Panc1 (cell line): ENCODE data around the gene SOBP.

Experiments
- CTCF ChIP-seq: fragments of 450-650 bp; IDR thresholded peaks from 2 replicates; pipeline ENCODE4 v1.5.1; 2017; ENCODE audit warnings: mild to moderate bottlenecking
- POLR2AphosphoS5 ChIP-seq: IDR thresholded peaks from 2 replicates; pipeline ENCODE4 v1.6.1; 2012; ENCODE audit warnings: mild to moderate bottlenecking, low read depth, low read length, moderate library complexity
- REST ChIP-seq, 2 experiments: IDR thresholded peaks; 2 replicates each; pipeline ENCODE4 v1.6.1; 2011 to 2012; ENCODE audit warnings: low read depth in 2 of 2, control low read depth in 1 of 2, low read length in 1 of 2, mild to moderate bottlenecking in 1 of 2, moderate library complexity in 1 of 2; ENCODE audit not compliant: insufficient read depth in 1 of 2
- SIN3A ChIP-seq: IDR thresholded peaks from 2 replicates; pipeline ENCODE4 v1.6.1; 2012; ENCODE audit warnings: low read depth, mild to moderate bottlenecking, low read length, moderate library complexity, borderline replicate concordance; ENCODE audit not compliant: insufficient read depth
- TCF7L2 ChIP-seq: IDR thresholded peaks from 2 replicates; pipeline ENCODE4 v1.6.1; 2011; ENCODE audit warnings: mild to moderate bottlenecking, low read depth, low read length, inconsistent platforms

DNA sequence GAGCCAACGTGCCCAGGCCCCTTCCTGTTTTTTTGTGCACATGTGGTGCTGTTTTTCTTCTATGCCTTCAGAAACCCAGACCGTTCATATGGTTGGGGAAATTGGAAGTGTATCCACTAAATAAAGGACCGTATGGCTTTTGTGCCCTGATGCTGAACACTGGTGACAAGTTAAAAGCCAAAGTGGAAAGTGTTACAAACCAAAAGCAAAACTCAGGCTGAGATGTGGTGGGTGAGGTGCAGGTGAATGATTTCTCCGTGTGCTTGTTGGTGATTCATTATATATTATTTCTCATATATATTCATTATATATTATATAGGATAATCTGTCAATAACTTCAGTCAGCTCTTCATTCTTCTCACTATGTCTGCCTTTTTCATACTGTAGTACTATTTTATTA, 148.6 kb downstream of the SOBP start:
- no peak for TF ChIP-seq CTCF
- no peak for TF ChIP-seq POLR2AphosphoS5
- no peak for TF ChIP-seq REST (IDR thresholded peaks at IDR 0.05; ENCODE audit: insufficient read depth in 1 of 2, low read depth in 2 of 2, low read length in 1 of 2)
- TF ChIP-seq TCF7L2, result no peak
- no peak for TF ChIP-seq SIN3A
